ENCODE data around the gene SH3RF1. TPM values are rescaled to one million over a fixed set of nuclear protein-coding genes. Genes with fewer than 3 reads are reported as not detected.

SH3RF1 gene
- total RNA-seq, 1 donor from 2014 or later, result 17.1 TPM

DNA sequence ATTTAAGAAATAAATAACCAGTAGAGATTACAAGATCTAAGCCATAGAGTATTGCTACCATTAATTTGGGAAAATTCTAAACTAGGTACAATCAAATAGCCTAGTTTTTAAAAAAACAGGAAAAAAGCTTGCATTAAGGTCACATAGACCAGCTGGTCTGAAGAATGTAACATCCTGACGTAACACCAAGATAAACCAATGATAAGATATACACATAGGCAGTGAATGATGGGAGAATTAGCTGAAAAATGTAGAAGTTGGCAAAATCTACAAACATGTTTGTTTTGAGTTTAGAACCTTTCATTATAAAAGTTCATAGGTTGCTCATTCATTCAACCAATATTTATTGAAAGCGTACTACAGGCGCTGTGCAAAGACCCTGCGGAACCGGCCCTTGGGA lies 120.0 kb downstream of the SH3RF1 start:
- H3K4me2 ChIP-seq, result no peak overlapping the region
- no peaks in the 10 kb centered on the region for H3K4me1 ChIP-seq
- peaks cover 6% of the 10 kb centered on the region for H3K4me1 Mint-ChIP-seq
- H3K9me3 Mint-ChIP-seq, result no peaks in the 10 kb centered on the region
- DNase-seq (ENCODE audit: low spot score), result no peak
- no peak overlapping the region for H3K9ac ChIP-seq
- no peaks in the 10 kb centered on the region for H3K36me3 ChIP-seq
- H3K27ac Mint-ChIP-seq, result no peak overlapping the region
- TF ChIP-seq EZH2 (IDR thresholded peaks at IDR 0.05) (no peak), EZH2phosphoT487 (IDR thresholded peaks at IDR 0.05) (no peak)
- TF ChIP-seq, protein P1, sequence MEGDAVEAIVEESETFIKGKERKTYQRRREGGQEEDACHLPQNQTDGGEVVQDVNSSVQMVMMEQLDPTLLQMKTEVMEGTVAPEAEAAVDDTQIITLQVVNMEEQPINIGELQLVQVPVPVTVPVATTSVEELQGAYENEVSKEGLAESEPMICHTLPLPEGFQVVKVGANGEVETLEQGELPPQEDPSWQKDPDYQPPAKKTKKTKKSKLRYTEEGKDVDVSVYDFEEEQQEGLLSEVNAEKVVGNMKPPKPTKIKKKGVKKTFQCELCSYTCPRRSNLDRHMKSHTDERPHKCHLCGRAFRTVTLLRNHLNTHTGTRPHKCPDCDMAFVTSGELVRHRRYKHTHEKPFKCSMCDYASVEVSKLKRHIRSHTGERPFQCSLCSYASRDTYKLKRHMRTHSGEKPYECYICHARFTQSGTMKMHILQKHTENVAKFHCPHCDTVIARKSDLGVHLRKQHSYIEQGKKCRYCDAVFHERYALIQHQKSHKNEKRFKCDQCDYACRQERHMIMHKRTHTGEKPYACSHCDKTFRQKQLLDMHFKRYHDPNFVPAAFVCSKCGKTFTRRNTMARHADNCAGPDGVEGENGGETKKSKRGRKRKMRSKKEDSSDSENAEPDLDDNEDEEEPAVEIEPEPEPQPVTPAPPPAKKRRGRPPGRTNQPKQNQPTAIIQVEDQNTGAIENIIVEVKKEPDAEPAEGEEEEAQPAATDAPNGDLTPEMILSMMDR (IDR thresholded peaks at IDR 0.05), result no peak
- peaks cover 30% of the 10 kb centered on the region for H3K36me3 Mint-ChIP-seq
- H3F3A ChIP-seq (ENCODE audit: low read depth), result peaks cover 10% of the 10 kb centered on the region
- no peaks in the 10 kb centered on the region for H3K27me3 ChIP-seq
- no peak overlapping the region for H2AFZ ChIP-seq (replicated peaks)
- no peak overlapping the region for H3K4me3 ChIP-seq
- no peaks in the 10 kb centered on the region for H3K9me3 ChIP-seq (ENCODE audit: low read depth)
- no peaks in the 10 kb centered on the region for H3K79me2 ChIP-seq (ENCODE audit: low read depth)
- no peak overlapping the region for H3K4me3 Mint-ChIP-seq
- H3K27ac ChIP-seq, result no peak overlapping the region
- H3K27me3 Mint-ChIP-seq (ENCODE audit: insufficient read depth, low read depth), result peaks cover 3% of the 10 kb centered on the region
- H4K20me1 ChIP-seq (ENCODE audit: low read depth), result no peaks in the 10 kb centered on the region

DNA sequence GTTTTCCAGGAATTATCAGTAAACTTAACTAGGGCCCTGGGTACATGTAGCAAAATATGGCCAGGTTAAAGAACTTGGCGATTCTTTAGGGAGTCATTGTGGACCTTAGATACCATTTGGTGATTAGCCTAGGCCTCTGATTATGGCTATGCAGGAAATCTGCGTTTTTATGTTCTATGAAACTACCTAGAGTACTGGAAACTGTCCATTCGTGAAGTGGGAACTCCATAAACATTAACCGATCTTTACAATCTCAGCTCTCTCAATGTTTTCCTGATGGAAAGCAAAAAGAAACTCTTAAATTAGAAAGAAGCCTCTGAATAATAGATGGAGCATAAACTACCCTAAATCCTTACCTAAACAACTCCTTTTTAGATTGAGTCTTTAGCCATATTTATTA lies 121.9 kb downstream of the SH3RF1 start:
- Histone ChIP-seq H3K79me2 (ENCODE audit: low read depth) (no peaks in the 10 kb centered on the region), H3K4me1 (peaks cover 2% of the 10 kb centered on the region), H3K9ac (no peak overlapping the region), H3K9me3 (ENCODE audit: low read depth) (no peaks in the 10 kb centered on the region), H2AFZ (replicated peaks) (no peak overlapping the region), H4K20me1 (ENCODE audit: low read depth) (no peaks in the 10 kb centered on the region), H3K27me3 (no peaks in the 10 kb centered on the region), H3K36me3 (no peaks in the 10 kb centered on the region), H3K4me3 (no peak overlapping the region), H3K4me2 (no peak overlapping the region), H3F3A (ENCODE audit: low read depth) (peaks cover 23% of the 10 kb centered on the region), H3K27ac (no peak overlapping the region)
- H3K9me3 Mint-ChIP-seq, result no peaks in the 10 kb centered on the region
- H3K36me3 Mint-ChIP-seq, result peaks cover 24% of the 10 kb centered on the region
- TF ChIP-seq EZH2phosphoT487 (IDR thresholded peaks at IDR 0.05) (no peak), EZH2 (IDR thresholded peaks at IDR 0.05) (no peak)
- TF ChIP-seq, protein P1 (IDR thresholded peaks at IDR 0.05), result no peak
- peaks cover 6% of the 10 kb centered on the region for H3K4me1 Mint-ChIP-seq
- H3K4me3 Mint-ChIP-seq, result no peak overlapping the region
- no peak for DNase-seq (ENCODE audit: low spot score)
- no peak overlapping the region for H3K27ac Mint-ChIP-seq
- H3K27me3 Mint-ChIP-seq (ENCODE audit: insufficient read depth, low read depth), result peaks cover 3% of the 10 kb centered on the region

GRCh38 chr4:169147191-169147590 lies 123.6 kb downstream of the SH3RF1 start:
- peaks cover 8% of the 10 kb centered on the region for H3K4me1 Mint-ChIP-seq
- peaks cover 3% of the 10 kb centered on the region for H3K27me3 Mint-ChIP-seq (ENCODE audit: insufficient read depth, low read depth)
- no peak overlapping the region for H3K4me3 Mint-ChIP-seq
- no peak overlapping the region for H3K4me2 ChIP-seq
- H3K9me3 Mint-ChIP-seq, result no peaks in the 10 kb centered on the region
- no peak for TF ChIP-seq EZH2phosphoT487 (IDR thresholded peaks at IDR 0.05)
- no peak for TF ChIP-seq EZH2 (IDR thresholded peaks at IDR 0.05)
- TF ChIP-seq, protein P1 (IDR thresholded peaks at IDR 0.05), result no peak
- no peaks in the 10 kb centered on the region for H3K36me3 ChIP-seq
- no peak overlapping the region for H3K9ac ChIP-seq
- H3F3A ChIP-seq (ENCODE audit: low read depth), result peaks cover 31% of the 10 kb centered on the region
- H3K4me1 ChIP-seq, result peaks cover 11% of the 10 kb centered on the region
- peaks cover 12% of the 10 kb centered on the region for H3K36me3 Mint-ChIP-seq
- no peaks in the 10 kb centered on the region for H3K79me2 ChIP-seq (ENCODE audit: low read depth)
- DNase-seq (ENCODE audit: low spot score), result no peak
- no peak overlapping the region for H3K27ac Mint-ChIP-seq
- no peak overlapping the region for H2AFZ ChIP-seq (replicated peaks)
- H3K4me3 ChIP-seq, result no peak overlapping the region
- no peaks in the 10 kb centered on the region for H3K27me3 ChIP-seq
- H3K9me3 ChIP-seq (ENCODE audit: low read depth), result no peaks in the 10 kb centered on the region
- no peak overlapping the region for H3K27ac ChIP-seq
- H4K20me1 ChIP-seq (ENCODE audit: low read depth), result peaks cover 4% of the 10 kb centered on the region

Measured in neural progenitor cell (in vitro differentiated cells).